ENCODE results near the gene ADARB2.

- TF ChIP-seq CTCF (IDR thresholded peaks at IDR 0.05) (no peak), POLR2A (IDR thresholded peaks at IDR 0.05) (no peak), EP300 (IDR thresholded peaks at IDR 0.05) (no peak)
Measured at GRCh38 chr10:1392127-1392526, 345.2 kb downstream of the ADARB2 start.
